Esophagus muscularis mucosa (tissue), 4 donors: ENCODE results near the gene ZNF407. TPM values are rescaled to one million over a fixed set of nuclear protein-coding genes. Genes with fewer than 3 reads are reported as not detected.

Experiments
- DNase-seq: peaks from one replicate; pipeline ENCODE4 v3.0.0-alpha.2; 2017; ENCODE audit errors: extremely low spot score
- H3K27ac ChIP-seq, 4 donors: fragments of 200-600 bp; sonication (generic); replicated peaks in 1 of 4; 1 replicate in 3 of 4; 2 replicates in 1 of 4; pipeline ENCODE4 v1.5.1; 2016 to 2019; ENCODE audit warnings: mild to moderate bottlenecking in 1 of 4
- H3K27me3 ChIP-seq, 4 donors: fragments of 200-600 bp; sonication (generic); one replicate each; pipeline versions ENCODE4 v1.5.1 to v1.6.0; 2016 to 2019
- H3K36me3 ChIP-seq, 4 donors: fragments of 200-600 bp; sonication (generic); one replicate each; pipeline ENCODE4 v1.5.1; 2016 to 2019
- H3K4me1 ChIP-seq, 4 donors: fragments of 200-600 bp; sonication (generic); one replicate each; pipeline ENCODE4 v1.5.1; 2016 to 2019
- H3K4me3 ChIP-seq, 4 donors: fragments of 200-600 bp; sonication (generic); 1 replicate in 2 of 4; 2 replicates in 2 of 4; pipeline ENCODE4 v1.5.1; 2016 to 2019; ENCODE audit warnings: mild to moderate bottlenecking in 4 of 4, moderate library complexity in 1 of 4
- H3K9me3 ChIP-seq, 4 donors: fragments of 200-600 bp; sonication (generic); 1 replicate in 3 of 4; 2 replicates in 1 of 4; pipeline ENCODE4 v1.5.1; 2016 to 2019
- CTCF ChIP-seq, 3 experiments: fragments of 200-600 bp in 2 of 3; fragments of 450-650 bp in 1 of 3; sonication (generic) in 2 of 3; IDR thresholded peaks; one replicate each; pipeline ENCODE4 v1.5.1; 2017 to 2019; ENCODE audit warnings: antibody characterized with exemption in 3 of 3, mild to moderate bottlenecking in 2 of 3, moderate library complexity in 1 of 3
- EP300 ChIP-seq: sonication (generic); formaldehyde crosslinking; IDR thresholded peaks from one replicate; pipeline ENCODE4 v1.6.1; 2017; ENCODE audit warnings: antibody characterized with exemption
- POLR2A ChIP-seq: fragments of 450-650 bp; IDR thresholded peaks from one replicate; pipeline ENCODE4 v1.6.1; 2017; ENCODE audit warnings: antibody characterized with exemption, moderate library complexity, mild to moderate bottlenecking, low read depth
- POLR2AphosphoS5 ChIP-seq, 2 donors: sonication (generic); formaldehyde crosslinking; IDR thresholded peaks; one replicate each; pipeline ENCODE4 v1.6.1; 2017; ENCODE audit warnings: antibody characterized with exemption in 2 of 2
- WGBS: methylation state at CpG from one replicate; pipeline ENCODE4 v1.1.5; 2018; 5-methylcytosine and 5-hydroxymethylcytosine counted together
- intact Hi-C: fragments of 100-400 bp; cut with DNase I; formaldehyde crosslinking; loops from one replicate; pipeline ENCODE4 v1.15.1; 2023
- total RNA-seq, 4 donors: library from RNA; depleted of rRNA; stranded (reverse); fragments of >200 nt; gene quantifications; one replicate each; pipeline versions ENCODE4 v1.1.0 to v1.2.1, GENCODE V29; 2016

Gene ZNF407
- total RNA-seq, 4 donors from 2014 or later = 13.9 to 19.1 (median 17.2) TPM

- Histone ChIP-seq H3K36me3 (no peaks in the 10 kb centered on the region), H3K4me3 (no peak overlapping the region), H3K27ac (no peak overlapping the region), H3K9me3 (no peaks in the 10 kb centered on the region), H3K27me3 (no peaks in the 10 kb centered on the region), H3K4me1 (peaks cover 0 to 3% (median 1%) of the 10 kb centered on the region in 4 donors)
- intact Hi-C loops = no loop called here
- no peak for DNase-seq
- no peak for TF ChIP-seq POLR2A
- TF ChIP-seq CTCF (IDR thresholded peaks at IDR 0.05) = no peak
- no peak for TF ChIP-seq POLR2AphosphoS5 (IDR thresholded peaks at IDR 0.05)
- no peak for TF ChIP-seq EP300
- whole genome bisulfite sequencing = 77% methylated on average over 4 of the region's 4 CpGs
These were observed 263.5 kb downstream of the ZNF407 start for GRCh38 chr18:74861154-74861553.

- H3K36me3 ChIP-seq = no peaks in the 10 kb centered on the region
- no peak overlapping the region for H3K27ac ChIP-seq
- intact Hi-C loops = no loop called here
- no peak overlapping the region for H3K4me3 ChIP-seq
- no peak for DNase-seq
- H3K9me3 ChIP-seq = no peaks in the 10 kb centered on the region
- peaks cover 0 to 3% (median 1%) of the 10 kb centered on the region in 4 donors for H3K4me1 ChIP-seq
- no peaks in the 10 kb centered on the region for H3K27me3 ChIP-seq
- TF ChIP-seq POLR2AphosphoS5 (IDR thresholded peaks at IDR 0.05) (no peak), POLR2A (no peak), CTCF (IDR thresholded peaks at IDR 0.05) (no peak), EP300 (no peak)
- 85% methylated on average over 4 of the region's 4 CpGs for WGBS
These were observed 264.4 kb downstream of the ZNF407 start for GRCh38 chr18:74862094-74862493.

- Histone ChIP-seq H3K36me3 (no peaks in the 10 kb centered on the region), H3K27ac (no peak overlapping the region), H3K4me1 (peaks cover 0 to 2% (median 0%) of the 10 kb centered on the region in 4 donors), H3K27me3 (no peaks in the 10 kb centered on the region), H3K4me3 (no peak overlapping the region), H3K9me3 (no peaks in the 10 kb centered on the region)
- DNase-seq = no peak
- intact Hi-C loops = no loop called here
- whole genome bisulfite sequencing = 98% methylated on average over 3 of the region's 3 CpGs
- TF ChIP-seq EP300 (no peak), POLR2AphosphoS5 (IDR thresholded peaks at IDR 0.05) (no peak), CTCF (IDR thresholded peaks at IDR 0.05) (no peak), POLR2A (no peak)
These were observed 268.9 kb downstream of the ZNF407 start for GRCh38 chr18:74866577-74866976.

DNA sequence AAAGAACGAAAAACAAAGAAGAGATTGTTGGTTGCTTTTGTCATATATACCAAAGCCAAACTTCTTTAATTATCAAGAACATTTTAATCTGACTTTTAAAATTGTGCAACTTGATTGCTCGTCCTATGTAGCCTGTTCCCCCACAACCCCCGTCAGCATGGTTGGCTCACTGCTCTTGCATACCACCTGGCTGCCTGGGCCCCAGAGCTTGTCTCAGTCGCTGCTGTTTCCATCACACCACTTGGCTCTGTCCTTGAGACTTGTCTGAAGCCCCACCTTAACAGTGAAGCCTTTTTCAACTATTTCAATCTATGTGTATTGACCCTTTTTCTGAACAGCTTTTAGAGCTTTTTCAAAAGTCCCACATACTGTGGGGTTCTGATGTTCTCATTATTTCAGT, 270.8 kb downstream of the ZNF407 start:
- WGBS = 91% methylated on average over 4 of the region's 4 CpGs
- no peaks in the 10 kb centered on the region for H3K36me3 ChIP-seq
- no peak overlapping the region for H3K27ac ChIP-seq
- intact Hi-C loops = no loop called here
- H3K4me1 ChIP-seq = peaks cover 0 to 2% (median 0%) of the 10 kb centered on the region in 4 donors
- H3K9me3 ChIP-seq = no peaks in the 10 kb centered on the region
- no peak for DNase-seq
- TF ChIP-seq POLR2A (no peak), CTCF (IDR thresholded peaks at IDR 0.05) (no peak), POLR2AphosphoS5 (IDR thresholded peaks at IDR 0.05) (no peak), EP300 (no peak)
- H3K4me3 ChIP-seq = no peak overlapping the region
- no peaks in the 10 kb centered on the region for H3K27me3 ChIP-seq
